ENCODE data around the gene MAL.
"Not testable (repeated sequence)": the region's sequence is repeated elsewhere in the genome, so short reads cannot be mapped to it uniquely, and the experiment has no call there.

MAL gene

DNA sequence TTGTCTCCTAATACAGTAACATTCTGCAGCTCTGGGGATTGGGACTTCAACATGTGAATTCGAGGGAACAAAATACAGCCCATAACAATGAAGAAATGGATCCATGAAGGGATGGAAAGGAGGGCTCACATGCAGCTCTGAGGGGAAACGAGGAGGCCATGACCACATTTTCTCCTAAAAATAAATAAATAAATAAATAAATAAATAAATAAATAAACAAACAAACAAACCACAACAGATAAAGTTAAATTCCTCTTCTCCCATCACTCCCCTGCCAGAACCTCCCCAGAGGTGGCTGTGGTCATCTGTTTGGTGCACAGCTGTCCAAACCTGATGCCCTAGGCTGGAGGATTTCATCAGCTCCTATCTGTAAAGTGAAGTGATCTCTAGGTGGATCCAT is 42.7 kb downstream of the MAL start:
- DNase-seq = no peak

DNA sequence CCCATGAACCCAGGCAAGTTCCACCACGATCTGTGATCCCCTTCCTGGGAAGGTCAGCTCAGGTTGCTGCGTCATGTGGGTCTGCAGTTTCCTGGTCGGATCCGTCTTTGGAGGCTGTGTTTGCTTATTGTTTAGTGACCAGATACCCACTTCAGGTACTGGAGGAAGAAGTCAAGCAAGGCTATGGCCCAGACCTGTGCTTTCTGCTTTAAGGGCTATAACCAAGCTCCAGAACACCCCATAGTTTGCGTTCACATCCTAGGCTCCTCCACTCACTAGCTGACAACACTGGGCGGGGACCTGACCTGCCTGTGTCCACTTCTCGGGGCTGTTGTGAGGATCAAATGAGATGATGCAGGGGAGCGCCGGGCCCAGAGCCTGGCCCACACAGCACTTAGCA is 44.0 kb downstream of the MAL start:
- DNase-seq = no peak

DNA sequence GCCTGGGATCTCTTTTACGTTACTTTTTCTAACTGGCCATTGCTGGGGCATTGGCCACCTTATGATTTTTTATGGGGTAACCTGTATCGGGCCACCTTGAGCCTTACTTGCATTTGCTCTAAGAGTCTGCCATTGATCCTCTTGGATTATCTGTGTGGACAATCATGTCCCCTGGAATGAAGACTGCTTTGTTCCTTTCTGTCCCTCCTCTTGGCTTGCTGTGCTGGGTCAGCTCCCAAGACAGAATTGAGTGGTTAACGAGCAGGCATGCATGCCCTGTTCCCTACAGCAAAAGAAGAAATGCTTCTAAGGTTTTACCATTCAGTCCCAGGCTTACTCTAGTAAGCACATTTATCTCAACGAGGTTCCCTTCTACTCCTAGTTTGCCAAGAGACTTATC is 46.3 kb downstream of the MAL start:
- no peak for DNase-seq

DNA sequence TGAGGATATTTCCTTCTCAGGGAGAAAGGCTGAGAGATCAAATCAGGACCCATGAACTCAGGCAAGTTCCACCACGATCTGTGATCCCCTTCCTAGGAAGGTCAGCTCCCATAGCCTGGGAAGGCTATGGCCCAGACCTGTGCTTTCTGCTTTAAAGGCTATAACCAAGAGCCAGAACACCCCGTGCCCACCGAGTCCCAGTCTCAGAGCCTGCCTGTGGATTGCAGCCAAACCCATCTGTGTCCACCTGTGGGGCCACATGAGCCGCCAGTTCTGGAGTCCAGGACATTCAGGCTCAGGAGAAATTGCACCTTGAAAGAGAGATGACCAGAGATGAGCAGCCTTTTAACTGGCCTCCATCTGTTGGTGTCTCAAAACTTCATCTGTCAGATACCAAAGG is 46.9 kb downstream of the MAL start:
- DNase-seq = no peak

DNA sequence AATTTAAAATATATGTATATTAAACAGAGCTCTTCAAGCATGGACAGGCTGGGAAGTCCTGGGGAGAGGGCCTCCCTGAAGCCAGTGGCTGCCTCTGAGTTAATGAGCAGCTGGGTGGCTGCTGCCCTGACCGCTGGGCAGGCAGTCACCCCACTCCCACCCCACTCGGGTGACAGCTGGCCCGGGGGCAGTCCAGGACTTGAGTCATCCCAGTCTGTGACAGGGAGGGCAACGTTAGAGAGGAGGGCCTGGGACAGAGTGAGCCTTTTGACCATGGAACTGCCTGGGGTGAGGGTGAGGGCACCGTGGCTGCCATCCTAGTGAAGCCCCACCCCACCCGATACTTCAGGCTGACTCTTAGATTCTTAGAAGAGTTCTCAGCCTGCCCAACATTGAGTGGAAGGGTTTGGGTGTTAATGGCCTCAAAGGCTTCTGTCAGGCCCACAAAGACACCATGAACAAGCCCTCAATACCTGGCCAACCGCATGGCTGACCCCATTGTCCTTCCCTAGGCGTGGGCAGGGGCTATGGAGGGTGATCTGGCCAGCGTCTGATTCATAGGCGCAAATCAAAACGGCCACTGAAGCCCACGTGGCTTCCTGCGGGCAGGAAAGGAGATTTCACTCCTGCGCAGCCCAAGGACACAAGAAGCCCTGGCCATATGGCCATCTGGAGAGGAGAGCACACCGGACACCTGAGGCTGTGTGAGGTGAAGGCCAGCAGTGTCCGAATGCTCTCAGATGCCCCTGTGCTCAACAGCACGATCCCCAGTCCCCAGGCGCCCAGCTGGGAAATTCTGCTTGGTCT is 48.6 kb downstream of the MAL start:
- no peak for DNase-seq

DNA sequence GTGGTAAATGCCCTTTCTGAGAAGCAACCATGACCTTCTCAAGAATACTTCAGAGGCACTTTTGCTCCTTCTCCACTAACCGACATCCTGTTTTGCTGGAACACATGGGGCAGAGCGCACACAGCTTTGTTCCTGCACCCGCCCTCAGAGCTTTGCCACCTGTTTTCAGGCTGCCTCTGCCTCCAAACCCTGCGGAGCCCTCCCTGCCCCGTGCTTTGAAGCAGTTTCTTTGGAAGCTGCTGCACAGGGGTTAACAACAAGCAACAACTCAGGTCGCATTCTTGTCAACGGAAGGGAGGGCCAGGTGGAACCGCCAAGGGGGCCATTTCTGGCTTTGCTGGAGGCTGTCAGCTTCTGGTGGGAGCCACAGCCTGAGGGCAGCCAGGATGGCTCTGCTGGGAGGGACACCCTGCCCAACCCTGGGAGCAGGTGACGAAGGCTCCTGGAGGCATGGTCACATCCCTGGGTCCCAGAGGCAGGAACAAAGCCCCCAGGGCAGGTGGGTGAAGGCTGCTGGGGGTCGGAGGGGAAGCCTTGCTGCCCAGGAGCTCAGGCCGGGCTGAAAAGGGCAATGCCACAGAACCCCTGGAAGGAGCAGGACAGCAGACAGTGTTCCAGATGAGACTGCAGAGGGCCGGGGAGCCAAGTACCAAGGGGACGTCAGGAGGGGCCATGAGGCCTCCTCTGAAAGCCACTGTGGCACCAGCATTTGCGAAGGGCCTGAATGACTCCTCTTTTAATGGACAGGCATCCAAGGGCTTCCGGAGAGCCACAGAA is 49.3 kb downstream of the MAL start:
- peak; percentile 67 for DNase-seq

DNA sequence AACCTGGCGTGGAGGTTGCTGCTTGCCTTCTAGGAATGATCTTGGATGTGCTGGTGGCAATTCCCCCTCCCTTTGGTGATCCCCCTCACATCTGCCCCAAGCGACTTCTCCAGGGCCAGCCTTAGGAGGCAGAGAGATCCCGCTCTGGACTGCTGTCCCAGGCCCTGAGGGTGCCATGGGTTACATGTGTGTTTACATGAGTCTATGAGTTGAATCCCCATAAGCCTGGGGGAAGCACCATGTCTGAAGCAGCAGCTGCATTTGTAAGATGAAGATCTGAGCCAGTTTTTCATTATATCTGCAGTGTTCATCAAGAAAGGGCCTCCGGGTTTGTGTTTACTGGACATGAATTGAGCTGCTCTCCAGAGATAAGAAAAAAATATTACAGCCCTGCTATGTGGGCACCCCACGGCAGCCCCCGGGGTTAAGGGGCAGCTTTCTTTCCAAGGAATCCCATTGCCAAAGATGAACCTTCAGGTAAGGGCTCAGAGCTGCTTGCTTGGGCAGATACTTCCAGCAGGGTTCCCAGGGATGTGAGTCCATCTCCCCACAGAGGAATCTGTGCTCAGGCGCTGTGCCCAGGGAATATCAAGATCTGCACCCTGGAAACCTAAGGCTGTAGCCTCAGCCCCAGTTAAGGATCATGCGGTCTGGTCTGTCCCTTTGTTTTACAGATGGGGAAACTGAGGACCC is 50.1 kb downstream of the MAL start:
- DNase-seq = no peak

DNA sequence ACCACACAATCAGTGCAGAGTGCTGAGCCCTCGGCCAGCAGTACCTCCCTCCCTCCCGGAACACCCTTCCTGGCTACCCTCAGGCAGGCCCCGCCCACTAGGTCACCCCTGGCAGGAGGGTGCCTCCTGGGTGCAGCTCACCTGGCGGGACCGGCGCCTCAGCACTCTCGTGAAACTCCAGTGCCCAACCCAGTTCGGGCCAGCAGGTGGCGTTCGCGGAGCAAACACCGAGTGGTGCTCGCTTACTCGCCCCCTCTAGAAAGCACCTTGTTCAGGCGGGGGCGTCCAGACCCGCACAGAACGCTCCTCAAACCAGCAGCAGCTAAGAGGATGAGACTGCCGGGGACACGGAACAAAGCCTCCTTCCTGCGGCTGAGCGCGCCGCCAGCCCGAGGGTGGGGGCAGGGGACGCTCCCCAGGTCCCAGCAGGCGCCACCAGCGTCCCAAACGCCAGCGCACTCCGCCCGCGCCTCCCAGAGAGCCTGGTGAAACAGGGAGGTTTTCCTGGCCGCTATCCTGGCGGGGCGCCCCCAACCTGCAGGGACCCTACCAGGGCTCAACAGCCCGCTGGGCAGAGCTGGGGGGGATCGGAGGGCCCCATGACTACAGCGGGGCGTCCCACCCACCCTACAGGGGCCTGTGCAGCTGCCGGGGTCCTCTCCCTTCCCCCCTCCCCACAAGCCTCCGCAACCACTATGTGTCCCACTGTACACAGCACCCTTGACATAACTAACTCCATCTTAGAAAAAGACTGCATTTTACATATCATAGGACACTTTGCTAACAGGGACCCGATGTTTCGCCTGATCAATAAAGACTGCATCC is 51.4 kb downstream of the MAL start:
- peak; percentile 86 for DNase-seq

DNA sequence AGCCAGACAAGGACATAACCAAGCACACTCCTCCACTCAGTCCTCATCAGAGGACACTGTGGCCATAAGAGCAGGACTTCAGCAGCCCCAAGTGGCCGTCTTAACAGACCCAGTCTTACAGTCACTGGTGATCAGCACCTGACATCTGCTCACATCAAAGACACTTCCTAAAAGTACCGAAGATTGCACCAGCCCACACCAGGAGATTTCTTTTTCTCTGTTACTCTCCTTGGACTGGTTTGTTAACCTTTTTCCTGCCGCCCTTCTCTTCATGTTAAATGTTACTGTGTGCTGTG is 52.0 kb downstream of the MAL start:
- no peak for DNase-seq

DNA sequence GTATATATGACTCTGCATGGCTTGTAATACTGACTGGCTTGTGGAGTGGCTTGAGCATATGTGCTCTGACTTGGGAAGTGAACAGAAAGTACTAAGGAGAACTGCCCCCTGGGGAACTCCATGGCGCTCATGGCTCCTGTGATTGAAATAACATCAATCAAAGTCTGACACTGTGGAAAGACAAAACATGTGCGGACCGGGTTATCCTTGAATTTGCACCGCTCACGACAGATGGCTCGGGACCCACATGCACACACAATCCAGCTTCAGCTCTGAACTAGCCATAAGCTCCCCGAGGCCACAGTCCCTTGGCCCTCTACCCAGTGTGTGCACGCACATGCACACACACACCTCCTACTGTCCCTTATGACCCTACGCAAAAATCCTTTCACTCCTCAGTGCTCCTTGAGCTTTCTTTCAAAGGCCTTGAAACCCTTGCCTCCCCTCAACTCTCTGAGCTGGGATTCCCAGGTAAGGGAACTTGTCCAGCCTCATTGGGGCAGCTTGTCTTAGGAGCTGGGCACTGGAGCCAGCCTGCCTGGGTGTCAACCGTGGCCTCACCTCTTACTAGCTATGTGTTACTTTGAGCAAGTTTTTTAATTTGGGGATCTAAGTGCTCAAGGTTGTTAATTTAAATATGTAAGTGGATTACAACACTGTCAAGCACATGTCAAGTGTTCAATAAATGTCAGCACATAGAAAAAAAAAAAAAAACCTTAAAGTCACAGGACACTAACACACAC is 52.5 kb downstream of the MAL start:
- no peak for DNase-seq

DNA sequence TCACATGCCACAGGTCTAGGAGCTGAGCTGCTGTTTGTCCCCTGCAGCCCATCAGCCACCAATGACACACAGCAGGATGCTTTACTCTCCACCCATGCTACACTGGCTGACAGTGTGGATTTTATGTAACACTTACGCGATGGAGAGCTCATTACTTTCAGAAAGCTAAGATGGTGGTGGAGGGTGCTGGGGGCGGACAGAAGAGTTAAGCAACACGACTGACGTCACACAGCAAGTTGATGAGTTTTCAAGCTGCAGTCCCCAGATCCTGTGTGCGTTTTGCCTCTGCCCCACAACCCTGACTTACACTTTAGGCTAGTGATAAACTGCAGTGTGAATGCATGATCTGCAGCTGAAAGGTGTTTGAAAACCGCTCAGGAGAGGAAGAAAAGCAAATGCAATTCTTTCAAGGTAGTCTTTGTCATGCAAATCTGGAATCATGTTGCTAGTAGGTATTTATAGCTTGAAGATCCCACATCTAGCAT is 53.7 kb downstream of the MAL start:
- peak; percentile 5 for DNase-seq

DNA sequence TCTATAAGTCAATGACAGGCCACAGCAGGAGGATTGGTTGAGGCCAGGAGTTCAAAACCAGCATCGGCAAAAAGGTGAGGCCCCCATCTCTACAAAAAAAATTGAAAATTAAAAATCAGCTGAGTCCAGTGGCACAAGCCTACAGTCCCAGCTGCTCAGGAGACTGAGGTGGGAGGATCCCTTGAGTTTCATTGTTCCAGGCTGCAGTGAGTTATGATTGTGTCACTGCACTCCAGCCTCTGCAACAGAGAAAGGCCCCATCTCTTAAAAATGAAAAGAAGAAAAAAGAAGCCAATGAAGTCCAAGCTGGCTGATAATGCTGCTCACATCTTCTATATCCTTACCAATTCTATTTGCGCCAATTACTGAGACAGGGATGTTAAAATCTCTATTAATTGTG is 57.0 kb downstream of the MAL start:
- no peak for DNase-seq

DNA sequence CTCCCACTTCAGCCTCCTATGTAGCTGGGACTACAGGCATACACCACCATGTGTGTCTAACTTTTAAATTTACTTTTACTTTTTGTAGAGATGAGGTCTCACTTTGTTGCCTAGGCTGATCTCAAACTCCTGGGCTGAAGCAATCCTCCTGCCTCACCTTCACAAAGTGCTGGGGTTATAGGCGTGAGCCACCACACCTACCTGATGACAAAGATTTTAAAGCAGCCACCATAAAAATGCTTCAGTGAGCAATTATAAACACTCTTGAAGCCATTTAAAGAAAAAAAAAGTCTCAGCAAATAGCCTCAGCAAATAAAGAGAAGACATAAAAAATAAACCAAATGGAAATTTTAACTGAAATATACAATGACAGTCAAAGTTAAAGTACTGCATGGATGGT is 60.5 kb downstream of the MAL start:
- no peak for DNase-seq

DNA sequence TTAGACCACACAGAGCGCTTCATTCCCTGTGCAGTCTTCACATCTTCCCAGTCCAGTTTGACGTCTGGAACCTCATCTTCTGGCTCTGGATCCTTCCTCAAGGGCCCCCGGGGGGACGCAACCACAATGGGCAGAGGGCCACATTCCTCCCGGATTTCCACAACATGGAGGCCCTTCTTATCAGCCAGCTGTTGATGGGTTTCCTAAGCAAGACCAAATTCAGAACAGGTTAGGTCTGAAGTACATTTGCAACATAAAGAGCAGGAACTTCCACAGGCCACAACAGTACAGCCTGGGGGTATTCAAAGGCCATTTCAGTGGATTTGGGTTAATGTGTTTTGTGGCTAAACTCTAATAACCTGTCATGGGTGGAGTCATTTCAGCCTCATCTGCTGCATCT is 61.9 kb downstream of the MAL start:
- no peak for DNase-seq

DNA sequence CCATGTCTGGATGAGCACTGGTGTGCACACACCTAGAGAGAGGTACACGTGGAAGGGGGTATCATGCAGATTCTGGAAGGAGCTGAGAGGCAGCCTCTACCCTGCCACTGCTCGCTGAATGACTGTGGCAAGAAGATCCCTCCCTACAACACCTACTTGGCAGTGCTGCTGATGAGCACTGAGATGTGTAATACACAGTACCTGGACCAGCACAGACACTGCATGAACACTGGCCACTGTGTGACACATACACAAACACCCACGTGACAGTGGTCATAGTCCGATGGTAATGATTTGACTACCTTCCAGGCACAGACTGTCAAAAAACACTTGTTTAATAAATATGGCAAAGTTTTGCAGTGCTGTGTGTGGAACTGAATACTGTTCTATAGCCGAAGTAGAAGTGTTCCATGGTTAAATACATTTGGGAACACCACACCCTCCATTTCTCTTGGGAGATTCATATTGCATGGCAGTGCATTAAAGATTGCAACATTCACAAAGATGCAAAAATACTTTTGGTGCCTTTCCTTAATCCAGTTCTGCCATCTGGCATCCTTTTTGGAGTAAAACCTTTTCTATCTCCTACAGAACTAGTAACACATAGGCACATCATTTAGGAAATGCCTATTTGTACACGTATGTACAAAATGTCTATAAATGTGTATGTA is 66.5 kb downstream of the MAL start:
- DNase-seq = no peak

DNA sequence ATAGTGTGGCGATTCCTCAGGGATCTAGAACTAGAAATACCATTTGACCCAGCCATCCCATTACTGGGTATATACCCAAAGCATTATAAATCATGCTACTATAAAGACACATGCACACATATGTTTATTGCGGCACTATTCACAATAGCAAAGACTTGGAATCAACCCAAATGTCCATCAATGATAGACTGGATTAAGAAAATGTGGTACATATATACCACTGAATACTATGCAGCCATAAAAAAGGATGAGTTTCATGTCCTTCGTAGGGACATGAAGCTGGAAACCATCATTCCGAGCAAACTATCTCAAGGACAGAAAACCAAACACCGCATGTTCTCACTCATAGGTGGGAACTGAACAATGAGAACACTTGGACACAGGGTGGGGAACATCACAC is 72.8 kb downstream of the MAL start:
- DNase-seq = not testable (repeated sequence)

DNA sequence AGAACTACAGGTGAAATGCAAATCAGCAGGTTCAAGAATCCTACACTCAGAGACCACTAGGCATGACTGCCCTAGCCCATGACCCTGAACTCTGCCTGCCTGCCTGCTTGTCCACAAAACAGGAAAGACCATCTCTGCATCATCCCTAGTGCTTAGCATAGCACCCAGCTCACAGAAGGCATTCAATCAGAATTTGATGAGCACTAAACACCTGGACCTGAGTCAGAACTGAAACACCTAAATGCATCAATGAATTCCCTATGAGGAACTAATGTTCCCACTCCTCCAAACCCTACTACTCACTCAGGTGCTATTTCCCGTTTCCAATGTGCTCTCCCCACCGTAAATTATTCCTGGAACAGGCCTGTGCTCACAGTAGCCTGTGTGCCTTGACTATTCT is 74.4 kb downstream of the MAL start:
- no peak for DNase-seq

All from CD4-positive, alpha-beta T cell treated with Interferon gamma for 1 hour (primary cell).